Neural cell (in vitro differentiated cells): ENCODE results near the gene ABCA8.

Source experiments
- CTCF ChIP-seq: fragments of 450-650 bp; IDR thresholded peaks from 2 replicates; pipeline ENCODE4 v1.5.1; 2014; ENCODE audit warnings: antibody characterized with exemption, mild to moderate bottlenecking, moderate library complexity; ENCODE audit not compliant: poor library complexity, severe bottlenecking
- REST ChIP-seq: IDR thresholded peaks from 2 replicates; pipeline ENCODE4 v1.6.1; 2012; ENCODE audit warnings: borderline replicate concordance

- TF ChIP-seq REST (no peak), CTCF (peak; percentile 47)
Observed at GRCh38 chr17:68906638-68907037, 48.6 kb downstream of the ABCA8 start.
